Endodermal cell (in vitro differentiated cells): ENCODE measurements around the gene CYSRT1. TPM values are rescaled to one million over a fixed set of nuclear protein-coding genes. Genes with fewer than 3 reads are reported as not detected.
A peak's percentile ranks its signal among the peaks of the same experiment; 100 is the strongest.

Experiments
- DNase-seq: peaks from one replicate; pipeline ENCODE4 v3.0.0-alpha.2; 2017
- H3K27ac ChIP-seq: 2 replicates; pipeline ENCODE4 v1.5.1; 2013; ENCODE audit warnings: mild to moderate bottlenecking, low read depth, low read length, moderate library complexity
- H3K27me3 ChIP-seq: 2 replicates; pipeline ENCODE4 v1.6.1; 2013; ENCODE audit warnings: mild to moderate bottlenecking, low read length, moderate library complexity; ENCODE audit not compliant: insufficient read depth, control insufficient read depth, poor library complexity, severe bottlenecking
- H3K36me3 ChIP-seq: 2 replicates; pipeline ENCODE4 v1.7.0; 2013; ENCODE audit warnings: mild to moderate bottlenecking, low read length, moderate library complexity; ENCODE audit not compliant: control insufficient read depth, insufficient read depth
- H3K4me1 ChIP-seq: one replicate; pipeline ENCODE4 v1.7.0; 2013; ENCODE audit warnings: low read length; ENCODE audit not compliant: control insufficient read depth, insufficient read depth
- H3K4me3 ChIP-seq: 2 replicates; pipeline ENCODE4 v1.5.1; 2013; ENCODE audit warnings: mild to moderate bottlenecking, low read length, moderate library complexity
- H3K9ac ChIP-seq: 2 replicates; pipeline ENCODE4 v1.6.1; 2013; ENCODE audit warnings: mild to moderate bottlenecking, low read length, moderate library complexity; ENCODE audit not compliant: poor library complexity, severe bottlenecking; ENCODE audit errors: extremely low read depth
- H3K9me3 ChIP-seq: 2 replicates; pipeline ENCODE4 v1.6.1; 2013; ENCODE audit warnings: mild to moderate bottlenecking, low read length, moderate library complexity; ENCODE audit not compliant: control insufficient read depth
- H3K27ac Mint-ChIP-seq: 2 replicates; pipeline ENCODE4 v1.8.0; 2020; ENCODE audit warnings: mixed read lengths
- H3K27me3 Mint-ChIP-seq: 2 replicates; pipeline ENCODE4 v1.8.0; 2021; ENCODE audit warnings: mild to moderate bottlenecking, mixed read lengths; ENCODE audit not compliant: insufficient read depth
- H3K36me3 Mint-ChIP-seq: 2 replicates; pipeline ENCODE4 v1.8.0; 2020; ENCODE audit warnings: low read depth, mixed read lengths
- H3K4me1 Mint-ChIP-seq: 2 replicates; pipeline ENCODE4 v1.8.0; 2020; ENCODE audit warnings: mixed read lengths
- H3K4me3 Mint-ChIP-seq: 2 replicates; pipeline ENCODE4 v1.8.0; 2020; ENCODE audit warnings: mild to moderate bottlenecking, moderate library complexity, mixed read lengths
- H3K9me3 Mint-ChIP-seq: 2 replicates; pipeline ENCODE4 v1.8.0; 2020; ENCODE audit warnings: mild to moderate bottlenecking, mixed read lengths
- WGBS, 2 experiments: methylation state at CpG; one replicate each; pipeline versions ENCODE4 v1.1.5 to v1.1.7; 2013; ENCODE audit warnings: missing lambda C conversion rate in 2 of 2, mixed read lengths in 1 of 2; ENCODE audit not compliant: insufficient coverage in 1 of 2, insufficient read length in 1 of 2; 5-methylcytosine and 5-hydroxymethylcytosine counted together
- total RNA-seq, 2 donors: library from RNA; stranded (reverse); fragmentation: NEBNext Ultra II Directional in 1 of 2; extraction: Animal tissue kit (Norgen Biotek cat#: 25700) in 1 of 2; gene quantifications; 2 replicates in 1 of 2; 3 replicates in 1 of 2; pipeline ENCODE4 v1.2.1, GENCODE V29; 2021
- TF ChIP-seq, protein P1 (sequence below): fragments of 200-600 bp; sonication (generic); conservative IDR thresholded peaks from 2 replicates; pipeline ENCODE4 v1.5.0; 2021; ENCODE audit warnings: antibody characterized with exemption, mild to moderate bottlenecking

The CYSRT1 gene
- total RNA-seq, 2 donors from 2014 or later = 1.4 to 1.8 TPM

DNA sequence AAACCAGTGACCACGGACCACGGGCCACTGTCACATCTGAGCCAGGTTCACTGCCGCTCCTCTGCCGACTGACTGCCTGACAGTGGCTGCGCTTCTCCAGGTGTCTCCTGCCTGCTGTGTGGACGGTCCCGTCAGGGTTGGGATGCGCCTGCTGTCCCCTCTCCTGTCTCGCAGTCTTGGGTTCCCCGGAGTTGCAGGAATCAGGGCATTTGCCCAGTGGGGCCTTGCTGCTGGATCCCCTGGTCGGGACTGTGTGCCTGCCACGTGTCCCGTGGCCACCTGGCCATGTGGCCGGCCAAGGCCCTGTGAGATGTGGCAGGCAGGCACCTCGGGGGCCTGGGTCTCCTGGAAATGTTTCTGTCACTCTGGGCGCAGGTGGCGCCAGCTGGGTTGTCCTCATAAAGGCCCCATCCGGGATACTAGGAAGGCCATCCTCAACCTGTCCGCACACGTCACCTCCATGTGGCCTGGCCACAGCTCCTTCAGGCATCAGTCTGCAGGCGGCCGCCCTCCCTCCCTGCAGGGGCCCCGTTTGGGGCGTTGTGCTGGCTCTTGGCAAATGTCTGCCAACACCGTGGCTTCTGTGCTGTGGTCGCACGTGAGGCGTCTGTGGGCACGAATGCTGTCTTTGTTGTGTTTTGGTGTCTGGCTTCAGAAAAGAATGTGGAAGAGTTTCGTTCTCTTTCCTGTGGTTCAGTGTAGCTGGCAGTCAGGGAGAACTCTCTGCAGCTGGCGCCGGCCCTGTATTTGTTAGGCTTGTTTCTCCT is 46.1 kb downstream of the CYSRT1 start:
- no peaks in the 10 kb centered on the region for H3K9me3 Mint-ChIP-seq
- no peak for DNase-seq
- Histone ChIP-seq H3K9ac (no peak overlapping the region), H3K27ac (peak overlapping the region; percentile 4), H3K27me3 (no peaks in the 10 kb centered on the region), H3K36me3 (peaks cover 42% of the 10 kb centered on the region), H3K4me3 (no peak overlapping the region), H3K4me1 (peaks cover under 1% of the 10 kb centered on the region), H3K9me3 (no peaks in the 10 kb centered on the region)
- TF ChIP-seq, protein P1, sequence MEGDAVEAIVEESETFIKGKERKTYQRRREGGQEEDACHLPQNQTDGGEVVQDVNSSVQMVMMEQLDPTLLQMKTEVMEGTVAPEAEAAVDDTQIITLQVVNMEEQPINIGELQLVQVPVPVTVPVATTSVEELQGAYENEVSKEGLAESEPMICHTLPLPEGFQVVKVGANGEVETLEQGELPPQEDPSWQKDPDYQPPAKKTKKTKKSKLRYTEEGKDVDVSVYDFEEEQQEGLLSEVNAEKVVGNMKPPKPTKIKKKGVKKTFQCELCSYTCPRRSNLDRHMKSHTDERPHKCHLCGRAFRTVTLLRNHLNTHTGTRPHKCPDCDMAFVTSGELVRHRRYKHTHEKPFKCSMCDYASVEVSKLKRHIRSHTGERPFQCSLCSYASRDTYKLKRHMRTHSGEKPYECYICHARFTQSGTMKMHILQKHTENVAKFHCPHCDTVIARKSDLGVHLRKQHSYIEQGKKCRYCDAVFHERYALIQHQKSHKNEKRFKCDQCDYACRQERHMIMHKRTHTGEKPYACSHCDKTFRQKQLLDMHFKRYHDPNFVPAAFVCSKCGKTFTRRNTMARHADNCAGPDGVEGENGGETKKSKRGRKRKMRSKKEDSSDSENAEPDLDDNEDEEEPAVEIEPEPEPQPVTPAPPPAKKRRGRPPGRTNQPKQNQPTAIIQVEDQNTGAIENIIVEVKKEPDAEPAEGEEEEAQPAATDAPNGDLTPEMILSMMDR = no peak
- 92 to 95% methylated on average over 20 to 32 of the region's 32 CpGs for WGBS, 2 experiments
- no peak overlapping the region for H3K4me3 Mint-ChIP-seq
- no peaks in the 10 kb centered on the region for H3K27me3 Mint-ChIP-seq
- H3K27ac Mint-ChIP-seq = no peak overlapping the region
- H3K4me1 Mint-ChIP-seq = peaks cover 13% of the 10 kb centered on the region
- peaks cover 37% of the 10 kb centered on the region for H3K36me3 Mint-ChIP-seq

DNA sequence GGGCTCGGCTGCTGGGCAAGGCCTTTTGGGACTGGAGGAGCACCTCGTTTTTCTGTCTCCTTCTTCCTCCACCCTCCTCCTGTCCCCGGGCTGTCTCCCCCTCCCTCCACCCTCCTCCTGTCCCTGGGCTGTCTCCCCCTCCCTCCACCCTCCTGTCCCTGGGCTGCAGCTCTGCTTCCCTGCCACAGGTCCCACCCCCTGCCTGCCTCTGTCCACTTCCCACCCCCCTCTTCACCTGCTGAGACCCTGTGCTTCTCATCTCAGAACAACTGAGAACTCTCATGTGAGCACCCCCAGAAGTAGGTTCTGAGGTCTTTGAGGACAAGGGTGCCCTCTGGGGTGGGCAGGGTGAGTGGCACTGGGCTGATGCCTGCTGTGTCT is 46.7 kb downstream of the CYSRT1 start:
- peaks cover 37% of the 10 kb centered on the region for H3K36me3 Mint-ChIP-seq
- DNase-seq = no peak

DNA sequence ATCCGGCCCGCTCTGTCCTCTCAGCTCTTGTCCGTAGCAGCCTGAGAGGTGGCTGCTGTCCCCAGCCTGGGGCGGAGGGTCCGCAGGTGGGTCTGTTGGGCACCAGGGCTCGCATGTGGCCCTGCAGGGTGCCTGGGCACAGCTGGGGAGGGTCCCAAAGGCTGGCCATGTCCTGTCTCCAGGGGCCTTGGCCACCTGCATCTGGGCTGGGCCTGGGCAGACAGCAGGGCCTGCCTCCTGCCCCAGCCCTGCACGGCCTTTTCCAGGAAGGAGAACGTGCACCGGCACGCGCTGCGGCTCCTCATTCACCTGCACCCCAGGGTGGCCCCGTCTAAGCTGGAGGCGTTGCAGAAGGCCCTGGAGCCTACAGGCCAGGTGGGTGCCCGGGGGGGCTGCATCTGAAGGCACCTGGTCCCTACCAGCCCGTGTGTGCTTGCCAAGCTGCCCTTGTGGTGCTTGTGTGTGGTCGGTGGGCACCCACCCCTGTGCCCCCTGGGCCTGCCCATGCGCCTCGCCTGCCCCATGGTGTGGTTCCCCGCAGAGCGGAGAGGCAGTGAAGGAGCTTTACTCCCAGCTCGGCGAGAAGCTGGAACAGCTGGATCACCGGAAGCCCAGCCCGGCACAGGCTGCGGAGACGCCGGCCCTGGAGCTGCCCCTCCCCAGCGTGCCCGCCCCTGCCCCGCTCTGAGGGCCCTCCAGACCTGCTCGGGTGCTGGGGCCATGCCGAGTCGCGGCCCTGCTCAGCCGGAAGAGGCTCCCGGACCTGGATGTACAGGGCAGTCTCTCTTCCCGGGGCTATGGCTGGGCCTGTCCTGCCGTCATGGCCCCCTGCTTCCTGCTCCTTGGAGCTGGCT is 47.5 kb downstream of the CYSRT1 start:
- WGBS, 2 experiments = 92 to 96% methylated on average over 27 to 39 of the region's 39 CpGs
- Histone ChIP-seq H3K27me3 (no peaks in the 10 kb centered on the region), H3K9ac (no peak overlapping the region), H3K9me3 (no peaks in the 10 kb centered on the region), H3K4me1 (peaks cover 10% of the 10 kb centered on the region), H3K4me3 (no peak overlapping the region), H3K36me3 (peaks cover 34% of the 10 kb centered on the region), H3K27ac (no peak overlapping the region)
- no peaks in the 10 kb centered on the region for H3K27me3 Mint-ChIP-seq
- H3K36me3 Mint-ChIP-seq = peaks cover 35% of the 10 kb centered on the region
- TF ChIP-seq, protein P1 = no peak
- no peaks in the 10 kb centered on the region for H3K9me3 Mint-ChIP-seq
- H3K27ac Mint-ChIP-seq = no peak overlapping the region
- DNase-seq = no peak
- peaks cover 20% of the 10 kb centered on the region for H3K4me1 Mint-ChIP-seq
- no peak overlapping the region for H3K4me3 Mint-ChIP-seq

More for the DNA sequence above, 46.7 kb downstream of the CYSRT1 start:
- peaks cover 15% of the 10 kb centered on the region for H3K4me1 Mint-ChIP-seq
- TF ChIP-seq, protein P1 = no peak
- H3K4me3 Mint-ChIP-seq = no peak overlapping the region
- Histone ChIP-seq H3K4me1 (peaks cover 7% of the 10 kb centered on the region), H3K27me3 (no peaks in the 10 kb centered on the region), H3K36me3 (peaks cover 37% of the 10 kb centered on the region), H3K4me3 (no peak overlapping the region), H3K9ac (no peak overlapping the region), H3K9me3 (no peaks in the 10 kb centered on the region), H3K27ac (no peak overlapping the region)
- H3K27me3 Mint-ChIP-seq = no peaks in the 10 kb centered on the region
- H3K9me3 Mint-ChIP-seq = no peaks in the 10 kb centered on the region
- no peak overlapping the region for H3K27ac Mint-ChIP-seq
- WGBS, 2 experiments = 85% methylated on average over 3 of the region's 3 CpGs; no CpG with 5 or more reads in 1 of the 2 experiments
